Trophoblast cell (in vitro differentiated cells and primary cell): ENCODE results near the gene TSPY8. TPM values are rescaled to one million over a fixed set of nuclear protein-coding genes. Genes with fewer than 3 reads are reported as not detected.
"Not testable (repeated sequence)": the region's sequence is repeated elsewhere in the genome, so short reads cannot be mapped to it uniquely, and the experiment has no call there.

Experiments used
- DNase-seq, 2 donors: peaks; one replicate each; pipeline ENCODE4 v3.0.0-alpha.2; 2016
- H2AFZ ChIP-seq: 2 replicates; pipeline ENCODE4 v1.6.1; 2013; ENCODE audit warnings: low read length, moderate library complexity, mild to moderate bottlenecking; ENCODE audit not compliant: insufficient read depth, poor library complexity
- H2AK5ac ChIP-seq: 2 replicates; pipeline ENCODE4 v1.6.1; 2013; ENCODE audit warnings: mild to moderate bottlenecking, low read length
- H2BK120ac ChIP-seq: 2 replicates; pipeline ENCODE4 v1.6.1; 2013; ENCODE audit warnings: low read length, mild to moderate bottlenecking, moderate library complexity; ENCODE audit not compliant: insufficient read depth, poor library complexity
- H2BK12ac ChIP-seq: 2 replicates; pipeline ENCODE4 v1.6.1; 2013; ENCODE audit warnings: mild to moderate bottlenecking, low read length, moderate library complexity
- H2BK5ac ChIP-seq: 2 replicates; pipeline ENCODE4 v1.6.1; 2013; ENCODE audit warnings: low read length, low read depth, moderate library complexity, mild to moderate bottlenecking; ENCODE audit not compliant: poor library complexity
- H3K14ac ChIP-seq: 2 replicates; pipeline ENCODE4 v1.6.1; 2013; ENCODE audit warnings: mild to moderate bottlenecking, low read length
- H3K18ac ChIP-seq: 2 replicates; pipeline ENCODE4 v1.6.1; 2013; ENCODE audit warnings: mild to moderate bottlenecking, low read length
- H3K23ac ChIP-seq: 2 replicates; pipeline ENCODE4 v1.6.1; 2013; ENCODE audit warnings: low read length
- H3K27ac ChIP-seq: 2 replicates; pipeline ENCODE4 v1.5.1; 2013; ENCODE audit warnings: low read depth, mild to moderate bottlenecking, inconsistent platforms, low read length, moderate library complexity
- H3K27me3 ChIP-seq: 2 replicates; pipeline ENCODE4 v1.6.1; 2013; ENCODE audit warnings: inconsistent platforms, mild to moderate bottlenecking, low read length, moderate library complexity; ENCODE audit not compliant: insufficient read depth
- H3K36me3 ChIP-seq, 2 experiments: 1 replicate in 1 of 2; 2 replicates in 1 of 2; pipeline ENCODE4 v1.6.1; 2013; ENCODE audit warnings: low read length in 2 of 2, mild to moderate bottlenecking in 2 of 2, moderate library complexity in 1 of 2; ENCODE audit not compliant: insufficient read depth in 2 of 2, control insufficient read depth in 1 of 2
- H3K4ac ChIP-seq: 2 replicates; pipeline ENCODE4 v1.6.1; 2013; ENCODE audit warnings: low read depth, mild to moderate bottlenecking, low read length, moderate library complexity
- H3K4me1 ChIP-seq, 2 experiments: 1 replicate in 1 of 2; 2 replicates in 1 of 2; pipeline ENCODE4 v1.6.1; 2013; ENCODE audit warnings: low read length in 2 of 2, mild to moderate bottlenecking in 2 of 2, moderate library complexity in 1 of 2; ENCODE audit not compliant: insufficient read depth in 2 of 2, control insufficient read depth in 1 of 2
- H3K4me2 ChIP-seq: 2 replicates; pipeline ENCODE4 v1.6.1; 2013; ENCODE audit warnings: inconsistent platforms, mild to moderate bottlenecking, low read length, moderate library complexity
- H3K4me3 ChIP-seq: 2 replicates; pipeline ENCODE4 v1.5.1; 2013; ENCODE audit warnings: mild to moderate bottlenecking, low read depth, low read length, inconsistent platforms
- H3K79me1 ChIP-seq: one replicate; pipeline ENCODE4 v1.6.1; 2013; ENCODE audit warnings: low read length
- H3K79me2 ChIP-seq: 2 replicates; pipeline ENCODE4 v1.6.1; 2013; ENCODE audit warnings: low read length, mild to moderate bottlenecking; ENCODE audit not compliant: control insufficient read depth, insufficient read depth, poor library complexity
- H3K9ac ChIP-seq: 2 replicates; pipeline ENCODE4 v1.6.1; 2013; ENCODE audit warnings: mild to moderate bottlenecking, low read length
- H3K9me3 ChIP-seq: 2 replicates; pipeline ENCODE4 v1.6.1; 2013; ENCODE audit warnings: low read depth, mild to moderate bottlenecking, control low read depth, inconsistent platforms, low read length; ENCODE audit not compliant: insufficient read depth
- H4K12ac ChIP-seq: 2 replicates; pipeline ENCODE4 v1.6.1; 2013; ENCODE audit warnings: low read depth, mild to moderate bottlenecking, low read length, moderate library complexity
- H4K8ac ChIP-seq: 2 replicates; pipeline ENCODE4 v1.6.1; 2013; ENCODE audit warnings: low read depth, mild to moderate bottlenecking, low read length, moderate library complexity
- H4K91ac ChIP-seq: one replicate; pipeline ENCODE4 v1.6.1; 2013; ENCODE audit warnings: low read depth, mild to moderate bottlenecking, low read length, moderate library complexity
- WGBS: extraction: QIAGEN DNeasy Blood & Tissue Kit; methylation state at CpG from one replicate; pipeline ENCODE4 v1.1.7; 2013; ENCODE audit warnings: missing lambda C conversion rate; ENCODE audit not compliant: insufficient read length, insufficient coverage; ENCODE audit errors: extremely low coverage; 5-methylcytosine and 5-hydroxymethylcytosine counted together
- polyA plus RNA-seq: library from polyadenylated mRNA; stranded (reverse); fragments of 200-250 nt; gene quantifications from 2 replicates; pipeline ENCODE4 v1.2.3, GENCODE V29; 2013

TSPY8 gene, protein sequence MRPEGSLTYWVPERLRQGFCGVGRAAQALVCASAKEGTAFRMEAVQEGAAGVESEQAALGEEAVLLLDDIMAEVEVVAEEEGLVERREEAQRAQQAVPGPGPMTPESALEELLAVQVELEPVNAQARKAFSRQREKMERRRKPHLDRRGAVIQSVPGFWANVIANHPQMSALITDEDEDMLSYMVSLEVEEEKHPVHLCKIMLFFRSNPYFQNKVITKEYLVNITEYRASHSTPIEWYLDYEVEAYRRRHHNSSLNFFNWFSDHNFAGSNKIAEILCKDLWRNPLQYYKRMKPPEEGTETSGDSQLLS
- not detected in 2 replicates for polyA plus RNA-seq

DNA sequence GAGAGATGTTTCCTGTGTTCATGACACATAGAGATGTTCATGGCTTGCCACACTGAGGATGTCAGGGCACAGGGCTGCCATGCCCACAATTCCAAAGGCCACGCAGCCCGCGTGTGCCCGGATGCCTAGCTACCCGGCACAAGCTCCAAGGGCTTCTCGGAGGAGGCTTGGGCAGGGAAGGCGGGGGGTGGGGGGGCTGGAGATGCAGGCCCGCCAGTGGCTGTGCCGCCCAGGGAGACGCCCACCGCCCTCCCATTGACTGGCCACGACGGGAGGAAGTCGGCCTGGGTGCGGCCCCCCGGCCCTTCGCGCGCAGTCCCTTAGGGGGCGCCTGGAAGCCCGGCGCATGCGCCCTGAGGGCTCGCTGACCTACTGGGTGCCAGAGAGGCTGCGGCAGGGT is at the start of gene TSPY8:
TSS of gene TSPY8 (plus strand) at position 301 of the 400 bp plus-strand sequence. CDS start at position 347, 46 bp downstream.
- H3K79me1 ChIP-seq, H3K27me3 ChIP-seq, H3K4me2 ChIP-seq, H2BK12ac ChIP-seq, H3K27ac ChIP-seq, H4K8ac ChIP-seq, H3K9me3 ChIP-seq, H3K36me3 ChIP-seq, H2BK5ac ChIP-seq, H3K9ac ChIP-seq, H4K12ac ChIP-seq, H4K91ac ChIP-seq, DNase-seq, H2BK120ac ChIP-seq, H3K4me1 ChIP-seq, H2AK5ac ChIP-seq, H3K14ac ChIP-seq, H3K4ac ChIP-seq, H3K23ac ChIP-seq, H3K79me2 ChIP-seq, H3K4me3 ChIP-seq, H2AFZ ChIP-seq, H3K18ac ChIP-seq: not testable (repeated sequence)
- WGBS: no CpG with 5 or more reads among the region's 25 CpGs

DNA sequence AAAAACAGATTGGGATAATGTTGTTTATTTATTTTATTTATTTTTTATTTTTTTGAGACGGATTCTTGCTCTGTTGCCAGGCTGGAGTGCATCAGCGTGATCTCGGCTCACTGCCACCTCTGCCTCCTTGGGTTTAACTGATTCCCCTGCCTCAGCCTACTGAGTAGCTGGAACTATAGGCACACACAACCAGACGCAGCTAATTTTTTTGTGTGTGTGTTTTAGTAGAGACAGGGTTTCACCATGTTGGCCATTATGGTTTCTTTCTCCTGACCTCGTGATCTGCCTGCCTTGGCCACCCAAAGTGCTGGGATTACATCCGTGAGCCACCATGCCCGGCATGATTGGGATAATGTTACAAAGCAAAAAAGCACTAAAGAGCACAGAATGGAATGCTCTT is 36.6 kb upstream of the TSPY8 start:
- Histone ChIP-seq H3K79me1 (no peaks in the 10 kb centered on the region), H4K12ac (no peak overlapping the region), H3K4ac (no peak overlapping the region), H3K18ac (no peak overlapping the region), H3K9ac (no peak overlapping the region), H2AFZ (no peak overlapping the region), H4K91ac (no peak overlapping the region), H3K4me1 (no peaks in the 10 kb centered on the region), H2BK5ac (no peak overlapping the region), H2BK120ac (no peak overlapping the region), H2BK12ac (no peak overlapping the region), H3K4me2 (no peak overlapping the region), H3K23ac (no peak overlapping the region), H3K27me3 (no peaks in the 10 kb centered on the region), H3K79me2 (no peaks in the 10 kb centered on the region), H2AK5ac (no peak overlapping the region), H3K4me3 (no peak overlapping the region), H3K36me3 (no peaks in the 10 kb centered on the region), H3K9me3 (peaks cover 1% of the 10 kb centered on the region), H3K14ac (no peak overlapping the region), H3K27ac (no peak overlapping the region), H4K8ac (no peak overlapping the region)
- DNase-seq: no peak
- no CpG with 5 or more reads among the region's 7 CpGs for WGBS

DNA sequence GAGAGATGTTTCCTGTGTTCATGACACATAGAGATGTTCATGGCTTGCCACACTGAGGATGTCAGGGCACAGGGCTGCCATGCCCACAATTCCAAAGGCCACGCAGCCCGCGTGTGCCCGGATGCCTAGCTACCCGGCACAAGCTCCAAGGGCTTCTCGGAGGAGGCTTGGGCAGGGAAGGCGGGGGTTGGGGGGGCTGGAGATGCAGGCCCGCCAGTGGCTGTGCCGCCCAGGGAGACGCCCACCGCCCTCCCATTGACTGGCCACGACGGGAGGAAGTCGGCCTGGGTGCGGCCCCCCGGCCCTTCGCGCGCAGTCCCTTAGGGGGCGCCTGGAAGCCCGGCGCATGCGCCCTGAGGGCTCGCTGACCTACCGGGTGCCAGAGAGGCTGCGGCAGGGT is 20.4 kb upstream of the TSPY8 start, which contains the start of gene TSPY4:
TSS of gene TSPY4 (plus strand) at position 301 of the 400 bp plus-strand sequence. CDS start at position 347, 46 bp downstream.
- not testable (repeated sequence) for H3K36me3 ChIP-seq, H2BK120ac ChIP-seq, H4K8ac ChIP-seq, H3K4ac ChIP-seq, H4K12ac ChIP-seq, H2AFZ ChIP-seq, H3K14ac ChIP-seq, H3K79me2 ChIP-seq, H3K27me3 ChIP-seq, H2AK5ac ChIP-seq, H3K27ac ChIP-seq, H3K18ac ChIP-seq, H3K23ac ChIP-seq, DNase-seq, H3K4me3 ChIP-seq, H3K9me3 ChIP-seq, H2BK12ac ChIP-seq, H3K79me1 ChIP-seq, H4K91ac ChIP-seq, H3K4me1 ChIP-seq, H3K4me2 ChIP-seq, H3K9ac ChIP-seq, H2BK5ac ChIP-seq
- no CpG with 5 or more reads among the region's 26 CpGs for WGBS

DNA sequence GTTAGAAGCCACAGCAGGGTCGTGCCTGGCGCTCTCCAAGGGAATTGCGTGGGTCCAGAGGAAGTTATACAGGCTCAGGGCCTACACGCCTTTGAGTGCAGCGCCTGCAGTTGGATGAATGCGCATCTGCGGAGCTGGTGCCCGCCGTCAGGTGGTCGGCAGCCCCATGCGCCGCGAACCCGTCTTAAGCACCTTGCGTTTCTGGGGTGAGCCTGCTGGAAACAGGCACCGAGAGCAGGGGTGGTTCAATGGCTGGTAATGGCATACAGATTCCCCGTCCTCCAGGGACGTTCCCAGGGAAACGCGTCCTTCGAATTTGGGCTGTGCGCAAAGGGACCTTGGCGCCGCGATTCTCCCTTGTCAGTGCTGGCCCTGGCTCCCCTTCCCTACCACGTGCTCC is 38.9 kb downstream of the TSPY8 start:
- not testable (repeated sequence) for H3K27ac ChIP-seq, H2BK5ac ChIP-seq, H3K14ac ChIP-seq, H4K8ac ChIP-seq, H2AFZ ChIP-seq, H3K4me2 ChIP-seq, H4K91ac ChIP-seq, DNase-seq, H3K23ac ChIP-seq, H3K4me3 ChIP-seq, H3K36me3 ChIP-seq, H3K18ac ChIP-seq, H3K9me3 ChIP-seq, H3K9ac ChIP-seq, H3K27me3 ChIP-seq, H4K12ac ChIP-seq, H3K4me1 ChIP-seq, H2AK5ac ChIP-seq, H2BK120ac ChIP-seq, H3K79me2 ChIP-seq, H2BK12ac ChIP-seq, H3K4ac ChIP-seq, H3K79me1 ChIP-seq
- no CpG with 5 or more reads among the region's 26 CpGs for WGBS
